Epithelial cell of esophagus (primary cell): ENCODE measurements around the gene KCNA1.
A peak's percentile ranks its signal among the peaks of the same experiment; 100 is the strongest.

ENCODE experiments used
- DNase-seq: peaks from one replicate; pipeline ENCODE4 v3.0.0; 2010; ENCODE audit warnings: low read depth
- H3K4me3 ChIP-seq: 2 replicates; pipeline ENCODE4 v1.5.1; 2011; ENCODE audit warnings: mild to moderate bottlenecking, low read length, control low read depth
- CTCF ChIP-seq: IDR thresholded peaks from 2 replicates; pipeline ENCODE4 v1.5.1; 2011; ENCODE audit warnings: low read depth, mild to moderate bottlenecking, low read length, control low read depth, inconsistent platforms; ENCODE audit not compliant: insufficient read depth; ENCODE audit errors: missing control alignments

Gene KCNA1

GRCh38 chr12:4909734-4910501 lies at the start of gene KCNA1:
Gene KCNA1, plus strand, starts transcription at chr12:4909905. Its CDS starts 1,474 bp downstream, at chr12:4911379.
- no peak for DNase-seq
- no peak for TF ChIP-seq CTCF
- H3K4me3 ChIP-seq: peak within 1 kb of the TSS; percentile 2

DNA sequence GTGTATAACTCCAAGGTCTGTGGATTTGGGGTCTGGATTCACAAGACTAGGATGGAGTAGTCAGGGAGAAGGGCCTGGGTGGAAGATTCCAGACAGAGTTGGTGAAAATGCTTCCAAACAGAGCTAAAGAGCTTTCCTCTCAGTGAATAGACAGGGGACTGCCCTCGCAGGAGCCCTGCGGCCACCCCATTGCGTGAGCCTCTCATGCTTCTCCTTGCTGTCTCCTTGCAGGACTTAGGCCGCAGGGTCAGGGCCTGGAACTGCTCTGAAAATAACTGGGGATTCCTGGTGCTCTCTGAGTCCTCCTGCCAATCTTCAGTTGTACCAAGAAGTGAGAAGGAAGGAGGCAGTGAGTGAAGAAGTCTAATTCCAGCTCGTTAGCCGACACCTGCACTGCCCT lies 49.0 kb upstream of the KCNA1 start:
- no peak for TF ChIP-seq CTCF
- no peak for DNase-seq
- H3K4me3 ChIP-seq: no peak overlapping the region

- TF ChIP-seq CTCF: no peak
- H3K4me3 ChIP-seq: no peak overlapping the region
- DNase-seq: no peak
Measured at GRCh38 chr12:4862809-4863208, 46.9 kb upstream of the KCNA1 start.

DNA sequence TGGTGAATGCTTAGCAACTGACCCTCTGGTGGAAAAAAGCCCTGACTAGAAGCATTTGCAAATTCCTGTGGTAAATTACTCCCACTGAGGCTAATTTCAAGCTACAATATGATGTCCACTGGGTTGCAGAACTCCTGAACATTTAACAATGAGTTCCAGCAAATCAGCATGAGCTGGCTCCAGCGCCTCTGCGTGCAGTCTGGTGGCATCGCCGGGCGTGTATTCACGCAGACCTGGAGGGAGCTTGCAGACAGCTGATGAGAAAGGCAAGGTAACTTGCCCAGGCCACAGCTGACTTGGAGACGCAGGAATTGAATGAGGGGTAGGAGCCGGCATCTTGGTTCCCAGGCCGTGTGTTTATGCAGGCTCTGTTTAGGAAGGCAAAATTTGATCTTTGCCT lies 45.1 kb upstream of the KCNA1 start:
- no peak for TF ChIP-seq CTCF
- DNase-seq: no peak
- H3K4me3 ChIP-seq: no peak overlapping the region

DNA sequence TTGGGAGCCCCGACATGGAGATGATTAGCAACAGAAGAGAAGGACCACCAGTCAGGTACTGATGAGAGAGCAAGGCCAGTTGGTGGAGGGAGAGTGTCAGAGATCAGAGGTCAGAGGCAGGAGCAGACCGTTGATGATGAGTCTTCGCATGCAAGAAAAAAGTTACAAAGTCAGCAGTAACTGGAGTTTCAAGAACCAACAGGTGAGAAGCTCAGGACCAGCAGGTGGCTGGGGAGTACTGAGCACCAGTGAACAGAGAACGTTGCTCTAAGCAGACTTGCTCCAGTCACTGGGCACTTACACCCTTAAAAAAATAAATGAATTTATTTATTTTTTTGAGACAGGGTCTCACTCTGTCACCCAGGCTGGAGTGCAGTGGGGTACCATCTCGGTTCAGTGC lies 44.5 kb upstream of the KCNA1 start:
- H3K4me3 ChIP-seq: no peak overlapping the region
- no peak for DNase-seq

DNA sequence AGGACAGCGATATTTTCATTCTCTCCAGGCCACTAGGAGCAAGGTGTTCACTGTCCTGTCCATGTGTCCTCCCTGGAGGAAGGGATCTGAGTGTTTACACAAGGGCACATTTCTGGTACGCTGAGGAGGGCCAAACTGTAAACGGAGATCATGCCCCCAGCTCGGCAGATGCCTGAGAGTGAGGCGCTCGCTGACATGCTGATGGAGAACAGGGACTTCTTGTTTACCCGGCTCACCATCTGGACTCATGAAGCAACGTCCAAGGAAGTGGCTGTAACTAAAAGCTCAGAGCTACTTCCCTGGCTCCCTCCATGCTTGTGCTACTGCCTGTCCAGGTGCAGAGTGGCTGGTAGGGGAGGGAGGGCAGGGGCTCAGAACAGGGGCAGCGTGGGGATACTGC lies 43.4 kb upstream of the KCNA1 start:
- TF ChIP-seq CTCF: no peak
- no peak for DNase-seq
- no peak overlapping the region for H3K4me3 ChIP-seq

More for the DNA sequence above, 44.5 kb upstream of the KCNA1 start:
- no peak for TF ChIP-seq CTCF

DNA sequence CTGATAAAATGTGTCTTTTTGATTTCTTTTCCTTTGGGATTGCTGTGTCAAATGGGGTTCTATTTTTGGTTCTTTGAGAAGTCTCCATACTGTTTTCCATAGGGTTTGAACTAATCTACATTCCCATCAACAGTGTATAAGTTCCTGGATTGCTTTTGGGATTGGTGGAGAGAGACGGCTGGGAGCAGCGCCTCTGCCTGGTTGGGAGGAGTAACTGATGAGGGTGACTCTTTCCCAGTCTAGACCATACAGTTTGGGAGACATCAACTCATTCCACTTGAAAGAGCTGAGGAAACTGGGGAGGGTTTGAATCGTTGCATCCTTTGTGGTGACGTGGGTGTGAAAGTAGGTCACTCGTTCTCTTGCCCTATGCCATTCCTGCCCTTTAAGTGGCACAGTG lies 42.3 kb upstream of the KCNA1 start:
- TF ChIP-seq CTCF: no peak
- no peak overlapping the region for H3K4me3 ChIP-seq
- DNase-seq: no peak
